Nephron progenitor cell (in vitro differentiated cells): ENCODE measurements around the gene ROR2.

Experiments used
- DNase-seq: peaks from one replicate; pipeline ENCODE4 v3.0.0; 2021
- H3K27ac Mint-ChIP-seq: 2 replicates; pipeline ENCODE4 v1.8.0; 2021; ENCODE audit warnings: mild to moderate bottlenecking, moderate library complexity, mixed read lengths
- H3K27me3 Mint-ChIP-seq: 2 replicates; pipeline ENCODE4 v1.8.0; 2021; ENCODE audit warnings: mild to moderate bottlenecking, low read depth, mixed read lengths; ENCODE audit not compliant: poor library complexity
- H3K36me3 Mint-ChIP-seq: 2 replicates; pipeline ENCODE4 v1.8.0; 2021; ENCODE audit warnings: low read depth, mixed read lengths
- H3K4me1 Mint-ChIP-seq: 2 replicates; pipeline ENCODE4 v1.8.0; 2021; ENCODE audit warnings: mixed read lengths
- H3K4me3 Mint-ChIP-seq: 2 replicates; pipeline ENCODE4 v1.8.0; 2021; ENCODE audit warnings: mild to moderate bottlenecking, moderate library complexity, mixed read lengths
- H3K9me3 Mint-ChIP-seq: 2 replicates; pipeline ENCODE4 v1.8.0; 2021; ENCODE audit warnings: mild to moderate bottlenecking, moderate library complexity, mixed read lengths
- CTCF ChIP-seq: fragments of 200-600 bp; sonication (generic); IDR thresholded peaks from 2 replicates; pipeline ENCODE4 v1.5.0; 2021; ENCODE audit warnings: antibody characterized with exemption

Gene ROR2

GRCh38 chr9:91900797-91901177, 49.2 kb downstream of the ROR2 start:
- no peak for TF ChIP-seq CTCF
- no peak overlapping the region for H3K27ac Mint-ChIP-seq
- no peaks in the 10 kb centered on the region for H3K9me3 Mint-ChIP-seq
- no peak overlapping the region for H3K4me3 Mint-ChIP-seq
- no peak for DNase-seq
- no peaks in the 10 kb centered on the region for H3K36me3 Mint-ChIP-seq
- no peaks in the 10 kb centered on the region for H3K27me3 Mint-ChIP-seq
- no peaks in the 10 kb centered on the region for H3K4me1 Mint-ChIP-seq

- no peaks in the 10 kb centered on the region for H3K4me1 Mint-ChIP-seq
- no peak for TF ChIP-seq CTCF
Observed at GRCh38 chr9:91900055-91900796, 49.8 kb downstream of the ROR2 start.

GRCh38 chr9:91899594-91899993, 50.4 kb downstream of the ROR2 start:
- no peaks in the 10 kb centered on the region for H3K36me3 Mint-ChIP-seq
- H3K27me3 Mint-ChIP-seq = no peaks in the 10 kb centered on the region
- DNase-seq = no peak
- no peaks in the 10 kb centered on the region for H3K4me1 Mint-ChIP-seq
- no peaks in the 10 kb centered on the region for H3K9me3 Mint-ChIP-seq
- H3K27ac Mint-ChIP-seq = peak overlapping the region; percentile 92
- no peak for TF ChIP-seq CTCF
- peak overlapping the region; percentile 54 for H3K4me3 Mint-ChIP-seq

More at GRCh38 chr9:91900055-91900796, 49.8 kb downstream of the ROR2 start:
- no peak for DNase-seq
- Mint-ChIP-seq H3K27me3 (no peaks in the 10 kb centered on the region), H3K27ac (peak overlapping the region; percentile 92), H3K36me3 (no peaks in the 10 kb centered on the region), H3K4me3 (peak overlapping the region; percentile 54), H3K9me3 (no peaks in the 10 kb centered on the region)

- Mint-ChIP-seq H3K4me3 (peak overlapping the region; percentile 54), H3K27me3 (no peaks in the 10 kb centered on the region), H3K4me1 (no peaks in the 10 kb centered on the region), H3K9me3 (no peaks in the 10 kb centered on the region), H3K36me3 (no peaks in the 10 kb centered on the region), H3K27ac (peak overlapping the region; percentile 92)
- no peak for DNase-seq
- TF ChIP-seq CTCF = no peak
Observed at GRCh38 chr9:91899219-91899563, 50.8 kb downstream of the ROR2 start.

GRCh38 chr9:91898451-91899218, 51.4 kb downstream of the ROR2 start:
- Mint-ChIP-seq H3K27me3 (peaks cover 2% of the 10 kb centered on the region), H3K36me3 (no peaks in the 10 kb centered on the region), H3K27ac (peak overlapping the region; percentile 92), H3K9me3 (no peaks in the 10 kb centered on the region), H3K4me3 (peak overlapping the region; percentile 54), H3K4me1 (no peaks in the 10 kb centered on the region)
- no peak for TF ChIP-seq CTCF
- peak; percentile 63 for DNase-seq
